ENCODE data around the gene ADAMTSL1.

ADAMTSL1 gene

GRCh38 chr9:18896531-18897179 is 422.7 kb downstream of the ADAMTSL1 start (continued):
- TF ChIP-seq KLF7 (tag by site-specific recombination; IDR thresholded peaks at IDR 0.05; ENCODE audit: borderline replicate concordance) (no peak), ZFP37 (tag by site-specific recombination; IDR thresholded peaks at IDR 0.05) (no peak), ZNF561 (tag by site-specific recombination; IDR thresholded peaks at IDR 0.05; ENCODE audit: borderline replicate concordance) (no peak), ZBTB26 (tag by site-specific recombination; optimal IDR thresholded peaks at IDR 0.05) (no peak), ZSCAN23 (tag by site-specific recombination; IDR thresholded peaks at IDR 0.05) (no peak)

- CTCF ChIA-PET, result no interaction called here
- POLR2A ChIA-PET, result no interaction called here
- no peak for TF ChIP-seq ZSCAN23 (tag by site-specific recombination; IDR thresholded peaks at IDR 0.05)
- no peak for TF ChIP-seq ZNF169 (tag by site-specific recombination; IDR thresholded peaks at IDR 0.05)
- no peak for TF ChIP-seq ZNF404 (tag by site-specific recombination; IDR thresholded peaks at IDR 0.05)
- no peak for TF ChIP-seq PBX3 (CRISPR knock-in tag; IDR thresholded peaks at IDR 0.05)
- no peak for TF ChIP-seq ZNF596 (tag by site-specific recombination; IDR thresholded peaks at IDR 0.05)
- TF ChIP-seq ZNF274 (IDR thresholded peaks at IDR 0.05; ENCODE audit: low read length), result no peak
- no peak for TF ChIP-seq ZNF274 (tag by site-specific recombination; IDR thresholded peaks at IDR 0.05; ENCODE audit: borderline replicate concordance)
- no peaks in the 10 kb centered on the region for H3K36me3 ChIP-seq (ENCODE audit: control insufficient read depth in 2 of 2, insufficient read depth in 1 of 2, low read length in 2 of 2)
- H3K4me1 ChIP-seq (ENCODE audit: control insufficient read depth, insufficient read depth, low read length), result no peaks in the 10 kb centered on the region
- no peak overlapping the region for H3K4me3 ChIP-seq (ENCODE audit: low read depth, low read length)
- no peaks in the 10 kb centered on the region for H3K9me3 ChIP-seq (ENCODE audit: control insufficient read depth, insufficient read depth, low read depth, low read length)
- H3K27ac ChIP-seq (ENCODE audit: extremely low read depth, low read depth, low read length), result no peak overlapping the region
These were observed 429.5 kb downstream of the ADAMTSL1 start for GRCh38 chr9:18903450-18903849.

- no peak for TF ChIP-seq ZNF184 (tag by site-specific recombination; IDR thresholded peaks at IDR 0.05)
- no peak for TF ChIP-seq ZNF311 (tag by site-specific recombination; IDR thresholded peaks at IDR 0.05; ENCODE audit: borderline replicate concordance)
- TF ChIP-seq MYNN (tag by site-specific recombination; IDR thresholded peaks at IDR 0.05; ENCODE audit: borderline replicate concordance), result no peak
- TF ChIP-seq KLF1 (tag by site-specific recombination; IDR thresholded peaks at IDR 0.05), result no peak
- no peak for TF ChIP-seq ZBTB7A (tag by site-specific recombination; IDR thresholded peaks at IDR 0.05; ENCODE audit: low read depth)
- no peak for TF ChIP-seq ZNF324 (tag by site-specific recombination; IDR thresholded peaks at IDR 0.05)
- no peak for TF ChIP-seq ZNF423 (tag by site-specific recombination; IDR thresholded peaks at IDR 0.05)
- TF ChIP-seq BCL6B (tag by site-specific recombination; IDR thresholded peaks at IDR 0.05), result no peak
- TF ChIP-seq ZNF266 (tag by site-specific recombination; IDR thresholded peaks at IDR 0.05; ENCODE audit: low read depth), result no peak
- no peak for TF ChIP-seq ZBTB21 (tag by site-specific recombination; IDR thresholded peaks at IDR 0.05)
- TF ChIP-seq ZSCAN18 (tag by site-specific recombination; IDR thresholded peaks at IDR 0.05), result no peak
- ChIA-PET CTCF (no interaction called here), POLR2A (no interaction called here)
These were observed 431.3 kb downstream of the ADAMTSL1 start for GRCh38 chr9:18905028-18905882.

More at GRCh38 chr9:18905028-18905882, 431.3 kb downstream of the ADAMTSL1 start:
- H3K4me3 ChIP-seq (ENCODE audit: low read depth, low read length), result no peak overlapping the region
- no peak overlapping the region for H3K27ac ChIP-seq (ENCODE audit: extremely low read depth, low read depth, low read length)
- no peaks in the 10 kb centered on the region for H3K36me3 ChIP-seq (ENCODE audit: control insufficient read depth in 2 of 2, insufficient read depth in 1 of 2, low read length in 2 of 2)
- no peaks in the 10 kb centered on the region for H3K4me1 ChIP-seq (ENCODE audit: control insufficient read depth, insufficient read depth, low read length)
- no peaks in the 10 kb centered on the region for H3K9me3 ChIP-seq (ENCODE audit: control insufficient read depth, insufficient read depth, low read depth, low read length)
